Peyer's patch (tissue), 4 donors: ENCODE measurements around the gene NR2F2.

Experiments used
- POLR2A ChIP-seq, 2 donors: fragments of 450-650 bp; IDR thresholded peaks; one replicate each; pipeline ENCODE4 v1.5.1; 2017; ENCODE audit warnings: antibody characterized with exemption in 2 of 2, mild to moderate bottlenecking in 2 of 2, moderate library complexity in 2 of 2
- TF ChIP-seq, protein P1 (sequence below), 6 experiments: fragments of 450-650 bp in 4 of 6; fragments of 200-600 bp in 2 of 6; sonication (generic) in 1 of 6; IDR thresholded peaks; one replicate each; pipeline ENCODE4 v1.5.1; 2017 to 2019; ENCODE audit warnings: antibody characterized with exemption in 6 of 6, mild to moderate bottlenecking in 3 of 6, moderate library complexity in 1 of 6

DNA sequence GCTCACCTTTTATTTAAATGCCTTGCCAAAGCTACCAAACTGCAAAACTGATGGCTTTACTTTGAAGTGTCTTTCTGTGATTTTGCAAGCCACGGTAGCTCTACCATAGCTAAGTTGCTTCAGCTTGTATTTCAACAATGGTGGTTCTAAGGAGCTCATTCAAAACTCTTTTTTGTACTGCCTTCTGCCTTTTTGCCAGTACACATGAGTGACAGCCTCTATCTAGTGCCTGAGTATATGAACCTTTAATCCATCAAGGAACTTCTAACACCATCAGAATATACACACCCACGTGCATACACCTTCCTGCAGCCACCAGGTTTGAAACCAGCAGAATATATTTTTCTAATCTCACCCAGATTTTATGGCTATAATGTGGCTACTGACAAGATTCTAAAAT lies 10.4 kb upstream of the NR2F2 start:
- TF ChIP-seq, protein P1, sequence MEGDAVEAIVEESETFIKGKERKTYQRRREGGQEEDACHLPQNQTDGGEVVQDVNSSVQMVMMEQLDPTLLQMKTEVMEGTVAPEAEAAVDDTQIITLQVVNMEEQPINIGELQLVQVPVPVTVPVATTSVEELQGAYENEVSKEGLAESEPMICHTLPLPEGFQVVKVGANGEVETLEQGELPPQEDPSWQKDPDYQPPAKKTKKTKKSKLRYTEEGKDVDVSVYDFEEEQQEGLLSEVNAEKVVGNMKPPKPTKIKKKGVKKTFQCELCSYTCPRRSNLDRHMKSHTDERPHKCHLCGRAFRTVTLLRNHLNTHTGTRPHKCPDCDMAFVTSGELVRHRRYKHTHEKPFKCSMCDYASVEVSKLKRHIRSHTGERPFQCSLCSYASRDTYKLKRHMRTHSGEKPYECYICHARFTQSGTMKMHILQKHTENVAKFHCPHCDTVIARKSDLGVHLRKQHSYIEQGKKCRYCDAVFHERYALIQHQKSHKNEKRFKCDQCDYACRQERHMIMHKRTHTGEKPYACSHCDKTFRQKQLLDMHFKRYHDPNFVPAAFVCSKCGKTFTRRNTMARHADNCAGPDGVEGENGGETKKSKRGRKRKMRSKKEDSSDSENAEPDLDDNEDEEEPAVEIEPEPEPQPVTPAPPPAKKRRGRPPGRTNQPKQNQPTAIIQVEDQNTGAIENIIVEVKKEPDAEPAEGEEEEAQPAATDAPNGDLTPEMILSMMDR (IDR thresholded peaks at IDR 0.05): no peak
- TF ChIP-seq POLR2A (IDR thresholded peaks at IDR 0.05): no peak
